ENCODE data around the gene WWOX.

- TF ChIP-seq TEAD4 (IDR thresholded peaks at IDR 0.05; ENCODE audit: low read depth, low read length): no peak
- no peak for TF ChIP-seq CTCF (IDR thresholded peaks at IDR 0.05; ENCODE audit: control extremely low read depth in 1 of 3, insufficient read depth in 1 of 3, low read depth in 1 of 3, low read length in 3 of 3)
- no peak for TF ChIP-seq POLR2A (IDR thresholded peaks at IDR 0.05; ENCODE audit: control extremely low read depth in 1 of 2, low read depth in 2 of 2, low read length in 2 of 2)
- no peak for TF ChIP-seq BRCA1 (IDR thresholded peaks at IDR 0.05; ENCODE audit: low read depth, low read length)
These were observed 295.6 kb downstream of the WWOX start for GRCh38 chr16:78395035-78395434.

All from H1 (cell line).